ENCODE data around the gene NCOA7. TPM values are rescaled to one million over a fixed set of nuclear protein-coding genes. Genes with fewer than 3 reads are reported as not detected.
"Not testable (repeated sequence)": the region's sequence is repeated elsewhere in the genome, so short reads cannot be mapped to it uniquely, and the experiment has no call there.

NCOA7 gene
- total RNA-seq, 1 donor from 2014 or later, result 12.5 TPM

GRCh38 chr6:125848286-125848685 is 57.5 kb downstream of the NCOA7 start:
- ATAC-seq; DNase-seq (ENCODE audit: missing footprints): not testable (repeated sequence)
- intact Hi-C loops (cut with DNase I), result loop anchor here (5.0 kb wide), 1 partner anchor 56 kb away; the partner anchor contains the start of gene NCOA7

- intact Hi-C loops (cut with DNase I), result no loop called here
- DNase-seq (ENCODE audit: missing footprints), result no peak
- ATAC-seq, result no peak
Measured at GRCh38 chr6:125850361-125850760, 59.6 kb downstream of the NCOA7 start.

- DNase-seq (ENCODE audit: missing footprints), result no peak
- intact Hi-C loops (cut with DNase I), result no loop called here
Measured at GRCh38 chr6:125852587-125852986, 61.8 kb downstream of the NCOA7 start.

GRCh38 chr6:125853168-125853567 is 62.4 kb downstream of the NCOA7 start:
- intact Hi-C loops (cut with DNase I), result no loop called here
- no peak for DNase-seq (ENCODE audit: missing footprints)
- no peak for ATAC-seq

More at GRCh38 chr6:125852587-125852986, 61.8 kb downstream of the NCOA7 start:
- ATAC-seq, result no peak

DNA sequence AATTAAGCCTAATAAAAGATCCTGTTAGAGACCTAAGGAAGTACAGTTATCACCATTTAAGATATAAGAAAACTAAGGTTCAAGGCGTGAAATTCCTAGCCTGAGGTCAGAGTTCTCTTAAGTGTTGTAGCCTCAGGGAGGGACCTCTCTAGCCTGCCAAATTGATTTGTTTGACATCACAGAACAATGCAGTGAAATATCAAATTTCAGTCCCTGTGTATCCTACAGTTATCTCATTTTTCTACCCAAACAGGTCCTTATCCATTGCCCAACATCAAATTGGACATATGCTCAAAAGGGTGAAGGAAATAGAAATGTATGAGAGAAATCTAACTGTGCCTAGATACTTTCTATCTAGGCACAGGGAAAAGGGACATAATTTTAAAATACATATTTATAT is 63.0 kb downstream of the NCOA7 start:
- intact Hi-C loops (cut with DNase I), result no loop called here
- DNase-seq (ENCODE audit: missing footprints) (no peak), ATAC-seq (no peak)

- no peak for DNase-seq (ENCODE audit: missing footprints)
- intact Hi-C loops (cut with DNase I), result no loop called here
- ATAC-seq, result no peak
Measured at GRCh38 chr6:125854355-125854754, 63.6 kb downstream of the NCOA7 start.

DNA sequence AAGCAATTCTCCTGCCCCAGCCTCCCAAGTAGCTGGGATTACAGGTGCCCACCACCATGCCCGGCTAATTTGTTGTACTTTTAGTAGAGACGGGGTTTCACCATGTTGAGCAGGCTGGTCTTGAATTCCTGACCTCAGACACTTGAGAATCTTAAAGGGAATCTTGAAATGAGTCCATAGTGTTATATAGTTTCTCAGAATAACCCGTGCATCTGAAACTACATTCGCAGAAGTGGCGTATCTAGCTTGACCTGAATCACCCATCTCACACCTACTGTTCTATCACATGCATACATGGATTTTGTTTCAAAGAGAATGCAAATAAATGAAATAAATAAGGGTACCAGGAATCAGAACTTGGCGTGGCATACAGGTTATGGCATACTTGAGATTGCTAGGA is 65.0 kb downstream of the NCOA7 start:
- intact Hi-C loops (cut with DNase I), result loop anchor here (5.0 kb wide), 2 partner anchors 102 to 117 kb away; partner anchors contain the start of gene HINT3
- ATAC-seq (no peak), DNase-seq (ENCODE audit: missing footprints) (no peak)

DNA sequence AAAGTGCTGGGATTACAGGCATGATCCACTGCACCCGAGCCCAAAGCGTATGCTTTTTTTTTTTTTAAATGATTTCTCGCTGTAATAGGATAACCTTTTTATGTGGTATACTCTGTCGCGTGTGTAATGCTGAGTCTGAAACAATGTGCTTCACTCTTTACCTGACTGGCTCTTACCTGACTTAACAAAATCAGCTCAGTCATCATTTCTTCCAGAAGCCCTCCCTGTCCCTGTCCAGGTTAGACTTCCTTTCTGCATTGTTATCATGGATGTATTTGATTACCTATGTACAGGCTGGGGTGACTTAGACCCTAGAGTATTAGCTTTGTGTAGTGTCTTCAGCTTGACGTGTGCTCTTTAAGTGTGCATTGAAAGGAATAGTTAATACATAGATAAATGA is 67.1 kb downstream of the NCOA7 start:
- intact Hi-C loops (cut with DNase I), result loop anchor here (5.0 kb wide), 2 partner anchors 99 to 114 kb away; partner anchors contain the start of gene HINT3
- DNase-seq (ENCODE audit: missing footprints) (no peak), ATAC-seq (no peak)

GRCh38 chr6:125858427-125859320 is 67.9 kb downstream of the NCOA7 start:
- DNase-seq (ENCODE audit: missing footprints), result no peak
- intact Hi-C loops (cut with DNase I), result loop anchor here (5.0 kb wide), 2 partner anchors 99 to 114 kb away; partner anchors contain the start of gene HINT3

GRCh38 chr6:125859727-125860126 is 69.0 kb downstream of the NCOA7 start:
- DNase-seq (ENCODE audit: missing footprints), result no peak
- intact Hi-C loops (cut with DNase I), result loop anchor here (5.0 kb wide), 2 partner anchors 98 to 113 kb away; partner anchors contain the start of gene HINT3
- no peak for ATAC-seq

More at GRCh38 chr6:125858427-125859320, 67.9 kb downstream of the NCOA7 start:
- peak; percentile 84 for ATAC-seq

GRCh38 chr6:125863023-125863422 is 72.3 kb downstream of the NCOA7 start:
- intact Hi-C loops (cut with DNase I), result no loop called here
- ATAC-seq (no peak), DNase-seq (ENCODE audit: missing footprints) (no peak)

GRCh38 chr6:125865015-125865414 is 74.3 kb downstream of the NCOA7 start:
- ATAC-seq (no peak), DNase-seq (ENCODE audit: missing footprints) (no peak)
- intact Hi-C loops (cut with DNase I), result no loop called here

DNA sequence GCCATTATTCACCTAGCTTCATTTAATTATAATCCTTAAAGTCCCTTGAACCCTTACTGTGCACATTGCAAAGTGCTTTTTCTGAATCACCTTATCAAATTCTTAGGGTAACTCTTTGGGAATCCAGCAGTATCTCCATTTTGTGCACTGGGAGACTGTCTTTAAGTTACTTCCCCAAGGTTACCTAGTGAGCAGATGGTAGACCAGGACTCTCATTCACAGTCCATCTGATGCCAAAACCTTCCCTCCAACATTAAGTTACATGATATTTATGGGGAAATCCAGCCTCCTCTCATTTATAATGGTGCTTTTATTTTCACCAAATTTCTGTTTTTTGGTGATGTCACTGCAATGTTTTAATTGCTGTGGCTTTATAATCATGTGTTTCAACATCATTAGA is 75.7 kb downstream of the NCOA7 start:
- ATAC-seq (no peak), DNase-seq (ENCODE audit: missing footprints) (no peak)
- intact Hi-C loops (cut with DNase I), result no loop called here

DNA sequence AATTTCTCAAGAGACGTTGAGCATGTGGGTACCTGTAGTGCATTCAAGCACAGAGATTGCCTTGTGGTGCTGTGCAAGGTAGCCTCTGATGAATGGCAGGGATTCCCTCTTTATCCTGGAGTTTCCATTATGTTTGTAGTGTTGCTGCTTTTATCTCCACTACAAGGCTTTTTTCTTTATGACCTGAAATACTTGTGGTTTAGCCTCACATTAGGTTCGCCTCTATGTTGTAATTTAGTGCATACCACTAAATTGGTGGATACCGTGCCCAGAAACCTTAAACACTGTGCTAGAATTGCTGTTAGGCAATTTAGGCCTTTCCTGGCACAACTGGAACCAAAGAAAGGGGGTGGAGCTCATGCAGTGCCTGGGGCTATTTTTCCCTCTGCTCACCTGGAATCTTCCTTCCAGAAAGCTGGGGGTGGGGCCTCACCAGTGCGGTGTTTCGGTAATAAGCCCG is 76.8 kb downstream of the NCOA7 start:
- DNase-seq (ENCODE audit: missing footprints) (no peak), ATAC-seq (no peak)
- intact Hi-C loops (cut with DNase I), result no loop called here

GRCh38 chr6:125868252-125868651 is 77.5 kb downstream of the NCOA7 start:
- no peak for ATAC-seq
- intact Hi-C loops (cut with DNase I), result no loop called here
- no peak for DNase-seq (ENCODE audit: missing footprints)

GRCh38 chr6:125868678-125869395 is 78.1 kb downstream of the NCOA7 start:
- ATAC-seq (peak; percentile 86), DNase-seq (ENCODE audit: missing footprints) (peak; percentile 82)
- intact Hi-C loops (cut with DNase I), result no loop called here

DNA sequence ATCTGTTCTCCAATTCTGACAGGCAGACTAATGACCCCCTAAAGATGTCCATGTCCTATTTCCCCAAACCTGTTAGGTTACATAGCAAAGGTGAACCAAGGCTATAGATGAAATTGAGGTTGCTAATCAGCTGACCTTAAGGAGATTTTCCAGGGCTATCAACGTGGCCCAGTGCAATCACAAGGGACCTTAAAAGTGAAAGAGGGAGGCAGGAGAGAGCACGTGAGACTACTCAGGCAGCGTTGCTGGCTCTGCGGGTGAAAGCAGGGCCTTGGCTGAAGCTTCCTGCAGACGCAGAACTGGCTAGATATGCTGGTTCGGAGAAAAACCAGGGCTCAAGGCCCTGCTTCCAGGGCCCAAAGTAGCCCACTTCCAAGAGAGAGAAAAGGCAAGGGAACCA is 78.7 kb downstream of the NCOA7 start:
- DNase-seq (ENCODE audit: missing footprints) (no peak), ATAC-seq (peak; percentile 44)
- intact Hi-C loops (cut with DNase I), result no loop called here

DNA sequence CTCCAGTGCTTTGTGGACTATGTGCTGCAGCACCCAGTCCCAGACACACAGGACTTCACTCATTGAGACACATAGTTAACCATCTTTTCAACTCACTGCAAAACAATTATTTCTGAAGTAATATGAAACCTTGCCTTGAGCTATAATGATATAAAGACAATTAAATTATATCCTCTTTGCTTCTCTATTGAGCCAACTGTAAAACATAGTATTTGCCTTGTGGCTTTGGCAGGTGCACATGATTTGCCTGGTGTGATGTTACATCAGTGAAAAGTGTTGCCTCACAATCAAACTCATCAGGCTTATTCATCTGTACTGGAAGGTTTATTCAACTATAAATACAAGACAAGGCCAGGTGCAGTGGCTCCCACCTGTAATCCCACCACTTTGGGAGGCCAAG is 80.6 kb downstream of the NCOA7 start:
- no peak for DNase-seq (ENCODE audit: missing footprints)
- ATAC-seq, result no peak
- intact Hi-C loops (cut with DNase I), result no loop called here

DNA sequence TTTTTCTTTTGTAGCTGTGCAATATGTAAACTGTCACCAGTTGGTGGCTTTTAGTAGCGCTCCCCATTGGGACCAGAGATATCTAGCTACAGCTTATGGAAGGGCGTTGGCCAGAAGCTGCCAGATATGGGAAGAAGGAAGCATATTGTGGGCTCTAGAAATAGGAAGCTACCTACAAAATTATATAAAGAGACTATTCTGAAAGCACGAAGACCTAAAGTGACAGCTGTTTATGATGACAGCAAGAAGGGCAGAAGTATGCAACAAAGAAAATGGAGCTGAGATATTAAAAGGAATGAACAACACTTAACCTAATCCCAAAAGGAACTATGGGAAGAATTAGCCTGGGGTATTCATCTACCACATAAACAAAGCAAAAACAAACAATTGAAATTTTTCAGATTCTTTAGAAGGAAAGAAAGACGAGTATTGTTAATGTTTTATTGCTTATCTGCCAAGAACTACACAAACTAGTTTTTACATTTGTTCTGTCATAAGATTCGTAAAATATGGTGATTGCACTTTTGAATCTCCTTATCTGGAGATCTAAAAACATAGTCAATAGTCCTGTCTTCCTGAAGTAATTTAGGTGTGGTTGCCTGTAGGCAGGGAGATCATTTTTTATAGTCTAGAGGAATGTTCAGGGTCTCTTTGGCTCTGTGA is 81.6 kb downstream of the NCOA7 start:
- no peak for DNase-seq (ENCODE audit: missing footprints)
- ATAC-seq, result no peak
- intact Hi-C loops (cut with DNase I), result no loop called here

All from Right ventricle myocardium inferior (tissue), 1 donor.